ENCODE data around the gene ARRB1.
A peak's percentile ranks its signal among the peaks of the same experiment; 100 is the strongest.

Gene ARRB1

DNA sequence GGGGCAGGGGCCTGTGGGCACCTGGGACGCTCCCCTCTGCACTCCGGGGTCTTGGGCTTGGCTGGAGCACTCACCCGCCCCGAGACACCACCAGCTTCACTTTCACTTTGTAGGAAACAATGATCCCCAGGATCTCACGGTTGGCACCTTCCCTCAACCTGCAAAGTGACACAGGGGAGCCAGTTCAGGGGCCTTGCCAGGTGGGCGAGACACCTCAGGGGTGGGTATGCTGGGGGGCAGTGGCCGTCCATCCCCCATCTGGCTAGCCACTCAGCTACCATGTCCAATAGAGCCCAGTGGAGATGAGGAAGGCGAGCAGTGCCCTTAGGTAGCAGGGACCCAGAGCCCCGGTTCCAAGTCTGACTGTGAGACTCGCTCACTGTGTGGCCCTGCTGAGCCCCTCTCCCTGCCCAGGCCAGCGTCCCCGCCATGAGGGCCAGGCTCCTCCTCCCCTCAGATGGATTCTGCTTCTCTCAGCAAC, 78.6 kb downstream of the ARRB1 start:
- DNase-seq, result no peak

DNA sequence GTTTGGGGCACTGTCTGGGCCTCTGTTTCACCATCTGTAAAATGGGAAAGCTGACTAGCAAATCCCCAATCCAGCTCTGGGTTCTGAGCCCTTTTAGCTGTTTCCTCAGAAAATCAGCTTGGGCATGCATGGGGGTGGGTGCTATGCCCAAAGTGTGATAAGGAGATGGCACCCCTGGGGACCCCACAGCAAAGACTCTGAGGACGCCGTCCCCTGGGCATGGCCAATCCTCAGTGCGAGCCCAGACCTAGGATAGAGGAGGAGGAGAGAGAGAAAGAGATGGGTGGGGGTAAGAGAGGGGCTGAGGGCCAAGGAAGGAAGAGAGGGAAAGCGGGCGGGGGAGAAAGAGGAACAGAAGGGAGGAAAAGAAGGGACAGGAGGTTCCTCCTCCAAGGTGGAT, 79.1 kb downstream of the ARRB1 start:
- no peak for DNase-seq

DNA sequence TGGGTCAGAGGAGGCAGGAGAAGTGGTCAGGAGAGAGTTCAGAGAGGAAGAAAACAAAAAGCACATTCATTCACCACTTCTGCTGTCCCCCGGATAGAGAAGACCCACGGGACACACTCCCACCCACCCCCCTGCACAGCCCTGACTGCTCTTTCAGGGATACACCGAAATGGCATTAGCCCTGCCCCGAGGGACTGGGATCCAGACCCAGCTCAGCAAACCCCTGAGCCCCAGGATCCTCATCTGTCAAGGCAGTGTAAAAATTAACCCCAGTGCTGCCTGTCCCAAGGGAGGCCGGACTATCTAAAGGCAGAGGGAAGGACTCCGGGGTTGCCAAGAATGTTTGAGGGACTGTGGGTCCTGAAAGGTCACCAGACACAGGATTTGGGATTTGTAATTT, 79.7 kb downstream of the ARRB1 start:
- DNase-seq, result no peak

DNA sequence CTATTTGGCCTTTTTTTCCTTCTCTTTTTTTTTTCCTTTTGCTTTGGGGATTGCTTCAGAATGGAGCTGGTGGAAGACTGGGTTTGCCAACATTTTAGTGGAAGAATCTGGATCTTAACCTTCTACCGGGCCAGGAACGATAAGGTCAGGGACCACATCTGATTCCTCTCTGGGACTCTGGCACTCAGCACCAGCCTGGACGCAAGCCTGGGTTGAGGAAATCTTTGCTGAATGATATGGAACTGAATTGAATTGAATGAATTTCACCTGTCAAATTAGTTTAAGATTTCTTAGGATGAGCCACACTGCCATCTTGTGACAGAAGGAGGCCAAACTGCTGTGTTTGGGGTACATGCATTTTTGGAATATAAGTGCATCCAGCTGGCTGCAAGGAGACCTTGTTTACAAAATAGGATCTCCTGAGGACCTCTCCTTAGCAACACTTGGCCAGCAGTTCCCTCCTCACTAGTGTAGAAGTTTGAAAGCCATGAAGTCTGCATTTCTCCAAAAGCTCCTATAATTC, 80.5 kb downstream of the ARRB1 start:
- peak; percentile 50 for DNase-seq

- no peak for DNase-seq
These were observed 81.6 kb downstream of the ARRB1 start for GRCh38 chr11:75269896-75270295.

- DNase-seq, result no peak
These were observed 82.1 kb downstream of the ARRB1 start for GRCh38 chr11:75269367-75269660.

DNA sequence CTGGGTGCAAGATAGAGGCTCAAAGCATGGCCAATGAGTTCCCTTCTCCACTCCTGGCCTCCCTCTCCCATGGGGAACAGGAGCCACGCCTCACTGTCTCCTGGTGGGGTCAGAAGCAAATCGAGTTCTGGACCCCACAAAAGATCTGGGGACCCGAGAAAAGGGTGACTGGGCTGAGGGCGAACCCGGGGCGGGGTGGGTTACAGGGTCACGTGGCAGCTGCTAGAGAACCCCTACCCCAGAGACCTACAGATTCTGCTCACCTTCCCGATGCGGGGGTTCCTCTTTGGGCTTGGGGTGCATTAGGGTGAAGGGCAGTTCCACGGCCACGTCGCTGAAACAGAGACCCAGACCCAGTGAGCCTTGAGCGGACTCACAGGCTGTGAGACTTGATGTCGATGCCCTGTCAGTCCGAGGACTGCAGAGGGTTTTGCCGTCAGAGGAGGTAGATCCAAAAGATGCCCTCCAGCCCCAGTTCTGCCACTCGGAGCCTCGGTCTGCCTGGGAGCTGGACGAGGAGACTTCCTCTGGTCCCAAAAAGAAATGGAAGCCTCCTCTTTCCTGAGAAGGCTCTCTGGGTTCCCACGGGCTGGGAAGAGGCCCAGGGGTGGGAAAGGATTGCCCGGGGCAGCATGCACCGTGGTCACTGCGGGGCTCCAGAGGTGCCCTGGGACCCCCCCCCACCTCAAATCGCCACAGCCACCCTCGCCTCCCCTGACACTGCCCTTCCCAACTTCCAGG, 82.7 kb downstream of the ARRB1 start:
- DNase-seq, result no peak

GRCh38 chr11:75267171-75267970, 84.1 kb downstream of the ARRB1 start:
- no peak for DNase-seq

GRCh38 chr11:75265851-75266531, 85.5 kb downstream of the ARRB1 start:
- no peak for DNase-seq

DNA sequence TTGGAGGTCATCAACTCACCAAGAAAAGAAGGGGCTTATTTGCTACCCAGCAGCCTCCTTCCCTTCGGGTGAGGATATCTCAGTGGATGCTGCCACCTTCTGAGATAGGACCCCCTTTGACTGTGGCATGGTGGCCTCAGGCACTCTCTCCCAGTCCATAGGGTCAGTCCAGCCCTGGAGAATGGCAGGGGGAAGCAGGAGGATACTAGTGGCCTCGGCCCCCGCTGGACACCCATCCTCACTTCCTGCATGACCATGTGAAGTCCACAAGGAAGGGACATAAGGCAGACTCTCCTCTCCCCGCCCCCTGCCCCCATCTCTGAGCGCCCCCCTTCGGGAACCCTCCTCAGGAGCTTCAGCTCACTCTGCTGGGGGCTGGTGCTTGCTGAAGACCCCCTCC, 86.5 kb downstream of the ARRB1 start:
- no peak for DNase-seq

DNA sequence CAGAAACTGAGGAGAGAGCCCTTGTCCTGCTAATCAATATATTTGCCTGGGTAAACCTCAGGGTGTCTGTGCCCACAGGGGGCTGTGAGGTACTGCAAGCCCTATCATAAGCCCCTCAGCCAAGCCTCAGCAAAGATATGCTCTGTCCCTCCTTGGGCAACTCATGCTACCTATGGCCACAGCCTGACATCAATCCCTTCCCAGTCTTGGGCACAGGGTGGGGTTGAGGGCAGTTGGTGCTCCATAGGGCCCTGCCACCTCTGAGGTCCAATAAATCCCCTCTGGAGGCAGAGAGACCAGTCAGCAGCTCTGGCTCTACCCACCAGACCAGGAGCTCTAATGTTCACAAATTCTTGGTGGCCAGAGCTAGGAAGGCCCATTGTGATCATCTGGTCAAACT, 87.1 kb downstream of the ARRB1 start:
- DNase-seq, result no peak

GRCh38 chr11:75263944-75264349, 87.5 kb downstream of the ARRB1 start:
- DNase-seq, result peak; percentile 53

GRCh38 chr11:75262961-75263852, 88.3 kb downstream of the ARRB1 start:
- DNase-seq, result no peak

- no peak for DNase-seq
These were observed 89.0 kb downstream of the ARRB1 start for GRCh38 chr11:75262436-75262835.

GRCh38 chr11:75261902-75262361, 89.5 kb downstream of the ARRB1 start:
- DNase-seq, result no peak

- peak; percentile 54 for DNase-seq
These were observed 90.9 kb downstream of the ARRB1 start for GRCh38 chr11:75260396-75261170.

DNA sequence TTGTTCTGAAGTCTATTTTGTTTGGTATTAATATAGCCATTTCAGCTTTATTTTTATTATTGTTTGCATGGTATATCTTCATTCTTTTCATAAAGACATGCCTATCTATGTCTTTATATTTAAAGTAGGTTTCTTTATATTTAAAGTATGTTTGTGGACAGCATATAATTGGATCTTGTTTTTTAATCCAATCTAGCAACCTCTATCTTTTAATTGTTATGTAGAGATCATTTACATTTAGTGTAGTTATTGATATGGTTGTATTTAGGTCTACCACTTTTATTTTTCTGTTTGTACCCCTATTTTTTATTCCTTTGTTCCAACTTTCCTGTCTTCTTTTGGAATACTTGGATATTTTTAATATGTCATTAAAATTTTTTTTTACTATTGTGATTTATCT, 97.1 kb downstream of the ARRB1 start:
- no peak for DNase-seq

DNA sequence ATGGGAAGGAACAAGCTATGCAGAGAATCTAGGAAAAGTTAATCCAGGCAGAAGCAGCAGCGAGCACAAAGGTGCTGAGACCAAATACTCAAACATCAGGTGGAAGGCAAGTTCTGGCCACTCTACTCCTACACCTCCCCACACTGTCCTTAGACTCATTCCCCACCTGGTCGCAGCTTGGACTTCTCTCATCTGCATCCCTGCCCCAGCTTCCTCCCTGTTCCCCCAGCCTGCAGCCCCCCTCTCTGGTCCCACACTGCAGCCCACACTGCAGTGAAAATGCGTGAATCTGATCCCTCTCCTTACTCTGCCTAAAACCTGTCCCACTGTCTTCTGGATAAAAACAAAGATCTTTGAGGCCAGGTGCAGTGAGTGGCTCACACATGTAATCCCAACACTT, 101.8 kb downstream of the ARRB1 start:
- DNase-seq, result no peak

GRCh38 chr11:75248924-75249256, 102.6 kb downstream of the ARRB1 start:
- DNase-seq, result no peak

GRCh38 chr11:75246671-75247350, 104.7 kb downstream of the ARRB1 start:
- no peak for DNase-seq

DNA sequence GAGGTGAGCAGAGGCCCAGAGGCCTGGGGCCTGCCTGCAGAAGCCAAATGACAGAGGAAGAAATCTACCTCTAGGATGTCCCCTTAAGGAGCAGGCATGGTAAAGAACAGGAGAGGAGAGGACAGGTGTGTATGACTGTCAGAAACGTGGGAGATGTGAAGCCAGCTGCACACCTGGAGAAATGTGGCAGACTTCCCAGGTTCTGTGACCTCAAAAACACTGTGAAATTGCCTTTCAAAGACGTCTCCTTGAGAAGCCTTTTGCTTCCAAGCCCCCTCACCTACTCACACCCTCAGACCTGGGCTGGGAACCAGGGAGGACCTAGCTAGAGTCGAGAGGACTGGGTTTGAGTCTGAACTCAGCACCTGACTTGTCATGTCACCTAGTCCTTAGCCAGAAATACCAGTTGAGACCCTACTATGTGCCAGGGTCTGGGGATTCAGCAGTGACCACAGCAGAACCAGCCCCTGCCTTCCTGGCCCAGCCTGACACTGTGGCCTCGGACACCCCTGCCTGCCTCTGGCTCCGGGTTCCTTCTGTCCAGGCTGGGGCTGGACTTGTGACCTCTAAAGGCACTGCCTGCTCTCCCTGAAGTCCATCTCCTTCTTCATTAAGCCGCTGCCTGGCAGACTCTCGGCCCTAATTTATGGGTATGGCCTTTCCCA, 105.3 kb downstream of the ARRB1 start:
- peak; percentile 50 for DNase-seq

All from DMS53 (cell line).